Mucosa of stomach (tissue), 1 donor: Measurements from ENCODE around the gene GALNT18.

Experiments used
- H3K27me3 ChIP-seq: one replicate; pipeline ENCODE4 v1.7.0; 2013; ENCODE audit warnings: mild to moderate bottlenecking, low read length; ENCODE audit not compliant: control insufficient read depth, insufficient read depth
- H3K36me3 ChIP-seq: one replicate; pipeline ENCODE4 v1.7.0; 2013; ENCODE audit warnings: low read length; ENCODE audit not compliant: control insufficient read depth, insufficient read depth
- H3K4me1 ChIP-seq: one replicate; pipeline ENCODE4 v1.7.0; 2013; ENCODE audit warnings: mild to moderate bottlenecking, low read length; ENCODE audit not compliant: control insufficient read depth, insufficient read depth
- H3K4me3 ChIP-seq: one replicate; pipeline ENCODE4 v1.7.0; 2013; ENCODE audit warnings: low read length
- H3K9ac ChIP-seq: one replicate; pipeline ENCODE4 v1.7.0; 2013; ENCODE audit warnings: mild to moderate bottlenecking, low read length, moderate library complexity
- H3K9me3 ChIP-seq: one replicate; pipeline ENCODE4 v1.7.0; 2013; ENCODE audit warnings: mild to moderate bottlenecking, low read length, moderate library complexity; ENCODE audit not compliant: control insufficient read depth
- donor health status: Pancreatic carcinoma.

The GALNT18 gene

DNA sequence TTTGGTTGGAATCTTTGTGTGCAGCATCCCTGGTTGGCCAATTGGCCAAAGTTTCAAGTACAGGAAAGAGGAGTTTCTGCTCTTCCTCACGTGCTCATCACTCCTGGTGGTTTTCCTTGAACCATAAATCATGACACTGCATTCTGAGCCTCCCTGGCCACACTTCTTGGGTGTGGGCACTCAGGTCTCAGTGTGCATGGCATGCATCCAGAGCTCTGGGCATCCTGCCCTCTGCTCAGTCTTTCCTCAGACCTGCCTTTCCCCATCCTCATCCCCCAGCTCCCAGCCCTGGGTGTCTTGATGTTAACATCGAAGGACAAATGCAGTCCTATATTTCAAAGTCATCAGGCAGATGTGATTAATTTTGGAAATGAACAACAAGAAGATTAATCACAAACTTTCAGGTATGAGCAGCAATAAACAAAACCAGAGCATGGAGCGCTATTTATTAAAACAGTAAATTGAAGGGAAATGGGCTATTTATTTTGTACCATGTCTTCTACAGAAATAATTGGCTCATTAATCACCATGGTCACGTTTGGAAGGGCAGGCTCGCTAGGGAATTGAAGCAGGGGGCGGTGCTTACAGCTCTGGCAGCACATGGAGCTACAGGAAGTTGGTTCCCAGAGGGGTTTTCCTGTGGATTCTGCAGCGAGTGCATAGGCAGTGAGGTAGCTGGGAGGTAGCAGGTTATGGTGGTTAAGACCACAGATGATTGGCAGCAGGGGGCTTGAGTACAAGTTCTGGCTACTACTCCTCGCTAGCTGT lies 358.4 kb downstream of the GALNT18 start:
- Histone ChIP-seq H3K4me3 (no peak overlapping the region), H3K4me1 (peaks cover 6% of the 10 kb centered on the region), H3K27me3 (no peaks in the 10 kb centered on the region), H3K36me3 (no peaks in the 10 kb centered on the region), H3K9ac (no peak overlapping the region), H3K9me3 (no peaks in the 10 kb centered on the region)

DNA sequence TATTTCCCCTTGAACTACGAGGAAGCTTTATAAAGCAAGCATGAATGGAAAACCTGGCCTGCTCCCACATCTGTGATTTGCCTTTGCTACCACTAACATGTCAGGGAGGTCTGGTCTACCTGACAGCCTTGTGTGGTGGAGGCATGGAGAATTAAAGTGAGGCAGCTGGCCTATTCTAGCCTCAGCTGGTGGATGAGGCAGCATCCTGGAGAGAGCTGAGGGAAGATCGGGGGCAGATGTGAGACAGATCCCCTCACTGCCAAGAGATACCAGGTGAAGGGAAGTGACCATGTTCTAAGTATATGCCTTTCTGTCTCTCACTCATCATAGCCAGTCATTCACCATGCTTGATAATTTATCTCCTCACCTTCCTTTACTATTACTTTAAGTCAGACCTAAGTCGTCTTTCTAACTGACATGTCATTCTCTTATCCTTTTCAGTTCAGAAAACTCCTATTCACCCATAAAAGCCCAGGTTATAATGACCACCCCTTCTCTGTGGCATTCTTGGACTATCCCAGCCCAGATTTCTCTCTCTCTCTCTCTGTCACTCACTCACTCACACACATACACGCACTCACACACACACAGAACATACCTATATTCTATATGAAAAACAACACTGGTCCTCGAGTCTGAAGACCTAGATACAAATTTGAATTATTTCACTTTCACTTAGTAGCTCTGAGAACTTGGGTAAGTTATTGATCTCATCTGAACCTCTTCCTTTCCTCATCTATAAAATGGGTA lies 359.5 kb downstream of the GALNT18 start:
- Histone ChIP-seq H3K4me1 (peaks cover 6% of the 10 kb centered on the region), H3K4me3 (no peak overlapping the region), H3K36me3 (no peaks in the 10 kb centered on the region), H3K9ac (no peak overlapping the region), H3K27me3 (no peaks in the 10 kb centered on the region), H3K9me3 (no peaks in the 10 kb centered on the region)

DNA sequence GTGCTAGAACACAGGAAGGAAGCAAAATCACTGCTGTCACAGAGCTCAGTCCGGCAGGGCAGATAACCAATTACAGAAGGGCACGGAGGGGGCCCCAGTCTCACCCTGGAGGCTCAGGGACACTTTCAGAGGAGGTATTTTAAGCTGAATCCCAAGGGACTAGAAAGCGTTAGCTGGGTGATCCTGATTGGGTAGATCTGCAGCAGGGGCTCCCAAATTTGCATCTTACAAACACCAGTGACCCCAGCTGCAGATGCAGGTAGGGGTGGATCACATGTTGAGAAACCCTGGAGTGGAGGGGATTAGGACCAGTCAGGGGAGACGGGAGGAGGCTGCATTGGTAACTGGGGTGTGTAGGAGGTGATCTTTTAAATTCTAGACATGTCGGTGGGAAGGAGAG lies 360.2 kb downstream of the GALNT18 start:
- Histone ChIP-seq H3K9ac (no peak overlapping the region), H3K27me3 (no peaks in the 10 kb centered on the region), H3K36me3 (no peaks in the 10 kb centered on the region), H3K4me3 (no peak overlapping the region), H3K4me1 (peaks cover 6% of the 10 kb centered on the region), H3K9me3 (no peaks in the 10 kb centered on the region)

- Histone ChIP-seq H3K4me3 (no peak overlapping the region), H3K36me3 (no peaks in the 10 kb centered on the region), H3K9me3 (no peaks in the 10 kb centered on the region)
Measured at GRCh38 chr11:11260903-11261302, 360.9 kb downstream of the GALNT18 start.

DNA sequence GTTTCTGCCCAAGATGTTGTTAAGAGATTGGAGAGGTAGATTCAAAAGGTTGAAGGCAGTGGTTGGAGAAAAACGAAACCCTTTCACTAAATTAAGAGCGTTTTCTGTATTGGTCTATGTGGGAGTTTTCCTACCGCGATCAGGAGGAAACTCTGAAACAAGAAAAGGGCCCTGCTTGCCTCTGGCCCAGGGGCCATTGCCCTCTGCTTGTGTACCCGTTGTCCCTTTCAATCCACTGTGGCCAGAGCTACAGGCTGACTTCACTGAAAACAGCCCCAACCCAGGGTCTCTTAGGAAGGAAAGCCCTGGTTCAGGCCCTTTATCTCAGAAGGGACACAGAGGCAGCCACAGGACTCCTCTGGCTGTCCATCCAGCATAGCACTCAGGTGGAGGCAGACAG lies 367.8 kb downstream of the GALNT18 start:
- Histone ChIP-seq H3K9me3 (no peaks in the 10 kb centered on the region), H3K4me1 (peaks cover 6% of the 10 kb centered on the region)

More at GRCh38 chr11:11260903-11261302, 360.9 kb downstream of the GALNT18 start:
- Histone ChIP-seq H3K27me3 (no peaks in the 10 kb centered on the region), H3K4me1 (peaks cover 2% of the 10 kb centered on the region), H3K9ac (no peak overlapping the region)

GRCh38 chr11:11253497-11253896 lies 368.3 kb downstream of the GALNT18 start:
- Histone ChIP-seq H3K4me3 (no peak overlapping the region), H3K4me1 (peaks cover 6% of the 10 kb centered on the region), H3K9ac (no peak overlapping the region), H3K9me3 (no peaks in the 10 kb centered on the region), H3K36me3 (no peaks in the 10 kb centered on the region), H3K27me3 (no peaks in the 10 kb centered on the region)

More for the DNA sequence above, 367.8 kb downstream of the GALNT18 start:
- no peak overlapping the region for H3K9ac ChIP-seq
- H3K4me3 ChIP-seq = no peak overlapping the region
- no peaks in the 10 kb centered on the region for H3K36me3 ChIP-seq
- no peaks in the 10 kb centered on the region for H3K27me3 ChIP-seq

DNA sequence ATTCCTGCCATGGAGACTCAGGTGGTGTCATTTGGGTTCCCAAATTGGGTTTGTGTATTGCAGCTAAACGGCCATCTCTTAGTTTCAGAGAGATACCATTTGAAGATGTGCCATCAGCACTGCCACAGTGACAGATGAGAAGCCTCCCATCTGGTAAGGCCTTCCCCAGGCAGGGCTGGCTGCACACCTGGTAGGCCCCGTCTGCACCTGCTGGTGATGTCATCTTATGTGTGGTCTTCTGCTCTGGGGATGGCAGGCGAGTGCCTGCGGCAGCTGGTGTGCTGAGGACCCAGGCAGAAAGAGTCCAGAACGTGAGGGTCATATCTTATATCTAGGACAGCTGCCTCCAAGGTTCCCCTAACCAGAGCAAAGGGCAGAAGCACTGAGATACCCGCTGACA lies 369.4 kb downstream of the GALNT18 start:
- no peaks in the 10 kb centered on the region for H3K36me3 ChIP-seq
- no peaks in the 10 kb centered on the region for H3K9me3 ChIP-seq
- H3K9ac ChIP-seq = no peak overlapping the region
- peaks cover 6% of the 10 kb centered on the region for H3K4me1 ChIP-seq
- H3K27me3 ChIP-seq = no peaks in the 10 kb centered on the region
- no peak overlapping the region for H3K4me3 ChIP-seq

DNA sequence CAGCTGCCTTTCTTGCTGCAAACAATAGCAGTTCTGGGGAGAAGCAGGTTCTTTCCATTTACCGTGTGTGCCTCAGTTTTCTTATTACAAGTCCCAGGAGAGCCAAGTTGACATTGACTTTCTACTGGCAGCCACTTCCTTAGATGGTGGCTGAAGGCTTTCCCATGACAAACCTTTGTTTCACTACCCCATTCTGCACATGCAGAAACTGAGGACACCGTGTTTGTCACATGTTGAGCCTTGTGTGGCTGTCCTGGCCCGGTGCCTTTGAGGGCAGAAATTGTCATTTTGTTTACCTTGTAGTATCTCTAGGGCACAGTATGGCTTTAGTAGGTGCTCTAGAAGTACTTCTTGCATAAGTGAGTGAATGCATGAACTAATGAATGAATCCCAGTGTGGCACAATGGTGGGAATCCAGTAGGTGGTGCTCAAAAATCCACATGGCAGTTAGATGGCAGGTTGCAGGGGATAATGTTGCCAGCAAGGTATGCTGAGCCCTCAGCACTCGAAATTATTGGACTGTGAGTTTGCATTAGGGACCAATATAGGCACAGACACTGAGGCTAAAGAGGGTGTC lies 370.3 kb downstream of the GALNT18 start:
- no peaks in the 10 kb centered on the region for H3K36me3 ChIP-seq
- H3K27me3 ChIP-seq = no peaks in the 10 kb centered on the region
- no peaks in the 10 kb centered on the region for H3K9me3 ChIP-seq
- H3K4me3 ChIP-seq = no peak overlapping the region
- H3K4me1 ChIP-seq = peaks cover 6% of the 10 kb centered on the region
- H3K9ac ChIP-seq = no peak overlapping the region

GRCh38 chr11:11250470-11250869 lies 371.3 kb downstream of the GALNT18 start:
- Histone ChIP-seq H3K9me3 (no peaks in the 10 kb centered on the region), H3K4me3 (no peak overlapping the region)

DNA sequence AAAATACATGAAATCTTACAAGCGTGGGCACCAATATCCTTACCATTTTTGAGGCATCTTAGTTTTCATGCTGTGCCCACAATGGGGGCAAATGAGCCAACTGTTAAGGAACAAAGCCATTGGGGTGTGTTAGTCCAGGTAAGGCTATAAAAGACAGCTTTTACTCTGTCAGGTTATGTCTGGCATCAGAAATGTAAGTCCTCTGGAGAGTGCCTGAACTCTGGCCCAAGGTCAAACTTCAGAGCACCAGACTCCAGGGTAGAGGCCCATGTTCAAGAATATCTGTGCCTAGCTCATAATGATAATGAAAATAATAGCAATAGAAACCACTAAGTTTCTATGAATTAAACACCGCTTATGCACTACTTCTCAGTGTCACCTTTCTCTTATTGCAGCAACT lies 374.2 kb downstream of the GALNT18 start:
- H3K9me3 ChIP-seq = no peaks in the 10 kb centered on the region
- H3K9ac ChIP-seq = no peak overlapping the region
- H3K36me3 ChIP-seq = no peaks in the 10 kb centered on the region
- peaks cover 19% of the 10 kb centered on the region for H3K4me1 ChIP-seq
- H3K4me3 ChIP-seq = no peak overlapping the region
- H3K27me3 ChIP-seq = no peaks in the 10 kb centered on the region

More at GRCh38 chr11:11250470-11250869, 371.3 kb downstream of the GALNT18 start:
- Histone ChIP-seq H3K9ac (no peak overlapping the region), H3K36me3 (no peaks in the 10 kb centered on the region), H3K4me1 (peaks cover 6% of the 10 kb centered on the region), H3K27me3 (no peaks in the 10 kb centered on the region)

- Histone ChIP-seq H3K4me3 (no peak overlapping the region), H3K9me3 (no peaks in the 10 kb centered on the region), H3K9ac (no peak overlapping the region), H3K27me3 (no peaks in the 10 kb centered on the region), H3K36me3 (no peaks in the 10 kb centered on the region), H3K4me1 (peaks cover 19% of the 10 kb centered on the region)
Measured at GRCh38 chr11:11247086-11247485, 374.7 kb downstream of the GALNT18 start.

DNA sequence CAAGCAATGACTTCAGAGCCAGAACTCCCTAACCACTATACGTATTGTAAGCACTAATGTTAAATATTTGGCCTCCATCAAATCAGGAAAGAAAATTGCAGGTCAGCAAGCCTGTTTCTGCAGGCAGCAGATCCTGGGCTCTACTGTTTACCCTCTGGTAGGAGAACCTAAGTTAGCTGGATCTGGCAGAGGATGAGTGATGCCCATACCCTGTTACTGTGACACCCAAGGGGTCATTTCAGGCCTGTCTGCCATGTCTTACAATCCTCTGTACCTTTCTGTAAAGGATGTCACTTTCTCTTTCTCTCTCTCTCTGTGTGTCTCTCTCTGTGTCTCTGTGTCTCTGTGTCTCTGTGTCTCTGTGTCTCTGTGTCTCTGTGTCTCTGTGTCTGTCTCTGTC lies 375.6 kb downstream of the GALNT18 start:
- H3K4me3 ChIP-seq = no peak overlapping the region
- H3K27me3 ChIP-seq = no peaks in the 10 kb centered on the region
- peaks cover 19% of the 10 kb centered on the region for H3K4me1 ChIP-seq
- no peaks in the 10 kb centered on the region for H3K36me3 ChIP-seq
- no peaks in the 10 kb centered on the region for H3K9me3 ChIP-seq
- no peak overlapping the region for H3K9ac ChIP-seq
